H9 (cell line): Measurements from ENCODE around the gene MUS81. TPM values are rescaled to one million over a fixed set of nuclear protein-coding genes. Genes with fewer than 3 reads are reported as not detected.

Source experiments
- DNase-seq: peaks from one replicate; pipeline ENCODE4 v3.0.0-alpha.2; 2017
- H2AFZ ChIP-seq: one replicate; pipeline ENCODE4 v1.6.1; 2013; ENCODE audit warnings: mild to moderate bottlenecking, low read length, control low read depth, moderate library complexity
- H2AK5ac ChIP-seq: 2 replicates; pipeline ENCODE4 v1.6.1; 2013; ENCODE audit warnings: low read length, control low read depth, mixed read lengths; ENCODE audit not compliant: insufficient read length
- H2BK120ac ChIP-seq: one replicate; pipeline ENCODE4 v1.6.1; 2013; ENCODE audit warnings: low read depth, mild to moderate bottlenecking, low read length, control low read depth, inconsistent platforms; ENCODE audit not compliant: poor library complexity, severe bottlenecking
- H2BK12ac ChIP-seq: 2 replicates; pipeline ENCODE4 v1.6.1; 2013; ENCODE audit warnings: low read length, control low read depth, mixed read lengths, low read depth; ENCODE audit not compliant: insufficient read length
- H2BK15ac ChIP-seq: 2 replicates; pipeline ENCODE4 v1.6.1; 2013; ENCODE audit warnings: low read depth, low read length, control low read depth
- H2BK20ac ChIP-seq: one replicate; pipeline ENCODE4 v1.6.1; 2013; ENCODE audit warnings: low read depth, mild to moderate bottlenecking, low read length, control low read depth, inconsistent platforms; ENCODE audit not compliant: poor library complexity, severe bottlenecking
- H2BK5ac ChIP-seq: 2 replicates; pipeline ENCODE4 v1.6.1; 2013; ENCODE audit warnings: low read length, control low read depth, mixed read lengths; ENCODE audit not compliant: insufficient read length
- H3K14ac ChIP-seq: 2 replicates; pipeline ENCODE4 v1.6.1; 2013; ENCODE audit warnings: low read length, control low read depth; ENCODE audit not compliant: insufficient read depth
- H3K18ac ChIP-seq: 2 replicates; pipeline ENCODE4 v1.6.1; 2013; ENCODE audit warnings: low read depth, mild to moderate bottlenecking, mixed read lengths, low read length, control low read depth; ENCODE audit not compliant: insufficient read length
- H3K23ac ChIP-seq: 2 replicates; pipeline ENCODE4 v1.6.1; 2013; ENCODE audit warnings: low read length, control low read depth, mixed read lengths, low read depth; ENCODE audit not compliant: insufficient read length
- H3K23me2 ChIP-seq: 2 replicates; pipeline ENCODE4 v1.6.1; 2013; ENCODE audit warnings: low read depth, mild to moderate bottlenecking, mixed read lengths, low read length, control low read depth; ENCODE audit not compliant: insufficient read length, poor library complexity, severe bottlenecking
- H3K27ac ChIP-seq: 2 replicates; pipeline ENCODE4 v1.5.1; 2013; ENCODE audit warnings: low read length, control low read depth, mixed read lengths, low read depth; ENCODE audit not compliant: insufficient read length
- H3K27me3 ChIP-seq: 2 replicates; pipeline ENCODE4 v1.6.1; 2013; ENCODE audit warnings: low read length, control low read depth, inconsistent platforms; ENCODE audit not compliant: insufficient read depth
- H3K4ac ChIP-seq: 2 replicates; pipeline ENCODE4 v1.6.1; 2013; ENCODE audit warnings: low read depth, mild to moderate bottlenecking, control low read depth, inconsistent platforms, low read length, moderate library complexity
- H3K4me1 ChIP-seq: 2 replicates; pipeline ENCODE4 v1.6.1; 2013; ENCODE audit warnings: low read length, control low read depth, inconsistent platforms; ENCODE audit not compliant: insufficient read depth
- H3K4me2 ChIP-seq: 2 replicates; pipeline ENCODE4 v1.6.1; 2013; ENCODE audit warnings: low read length, control low read depth, mixed read lengths; ENCODE audit not compliant: insufficient read length, insufficient read depth
- H3K56ac ChIP-seq: 2 replicates; pipeline ENCODE4 v1.6.1; 2013; ENCODE audit warnings: low read depth, mild to moderate bottlenecking, mixed read lengths, low read length, control low read depth; ENCODE audit not compliant: insufficient read length
- H3K79me1 ChIP-seq: 2 replicates; pipeline ENCODE4 v1.6.1; 2013; ENCODE audit warnings: low read depth, mild to moderate bottlenecking, moderate library complexity, low read length, control low read depth, inconsistent platforms; ENCODE audit not compliant: insufficient read depth, poor library complexity, severe bottlenecking
- H3K79me2 ChIP-seq: 2 replicates; pipeline ENCODE4 v1.6.1; 2013; ENCODE audit warnings: low read length, control low read depth, inconsistent platforms; ENCODE audit not compliant: insufficient read depth
- H3K9ac ChIP-seq: 2 replicates; pipeline ENCODE4 v1.6.1; 2013; ENCODE audit warnings: low read length, control low read depth, mixed read lengths; ENCODE audit not compliant: insufficient read length; ENCODE audit errors: extremely low read depth
- H3K9me3 ChIP-seq: one replicate; pipeline ENCODE4 v1.6.1; 2013; ENCODE audit warnings: low read depth, low read length, inconsistent platforms; ENCODE audit not compliant: control insufficient read depth
- H3T11ph ChIP-seq: one replicate; pipeline ENCODE4 v1.6.1; 2013; ENCODE audit warnings: mild to moderate bottlenecking, low read length, control low read depth, inconsistent platforms
- H4K20me1 ChIP-seq: one replicate; pipeline ENCODE4 v1.6.1; 2013; ENCODE audit not compliant: control insufficient read depth, insufficient read length, insufficient read depth
- H4K5ac ChIP-seq: 2 replicates; pipeline ENCODE4 v1.6.1; 2013; ENCODE audit warnings: low read depth, mild to moderate bottlenecking, mixed read lengths, low read length, control low read depth; ENCODE audit not compliant: insufficient read length
- H4K8ac ChIP-seq: replicated peaks from 2 replicates; pipeline ENCODE4 v1.6.1; 2013; ENCODE audit warnings: low read length, control low read depth, mixed read lengths, low read depth; ENCODE audit not compliant: insufficient read length
- H4K91ac ChIP-seq: 2 replicates; pipeline ENCODE4 v1.6.1; 2013; ENCODE audit warnings: low read depth, mild to moderate bottlenecking, moderate library complexity, mixed read lengths, low read length, control low read depth; ENCODE audit not compliant: insufficient read length
- H3K27ac Mint-ChIP-seq, 3 experiments: 2 replicates in 2 of 3; 3 replicates in 1 of 3; pipeline ENCODE4 v1.8.0; 2020 to 2021; ENCODE audit warnings: mixed read lengths in 3 of 3, mild to moderate bottlenecking in 1 of 3, moderate library complexity in 1 of 3
- H3K27me3 Mint-ChIP-seq: 2 replicates; pipeline ENCODE4 v1.8.0; 2021; ENCODE audit warnings: low read depth, mild to moderate bottlenecking, moderate library complexity, mixed read lengths
- H3K36me3 Mint-ChIP-seq, 3 experiments: 2 replicates in 2 of 3; 3 replicates in 1 of 3; pipeline ENCODE4 v1.8.0; 2020 to 2021; ENCODE audit warnings: low read depth in 3 of 3, mixed read lengths in 3 of 3; ENCODE audit not compliant: insufficient read depth in 1 of 3
- H3K4me1 Mint-ChIP-seq, 2 experiments: 2 replicates each; pipeline ENCODE4 v1.8.0; 2020; ENCODE audit warnings: mixed read lengths in 2 of 2
- H3K4me3 Mint-ChIP-seq, 2 experiments: 2 replicates in 1 of 2; 3 replicates in 1 of 2; pipeline ENCODE4 v1.8.0; 2020 to 2021; ENCODE audit warnings: mild to moderate bottlenecking in 2 of 2, mixed read lengths in 2 of 2, moderate library complexity in 1 of 2
- H3K9me3 Mint-ChIP-seq, 2 experiments: 2 replicates in 1 of 2; 3 replicates in 1 of 2; pipeline ENCODE4 v1.8.0; 2020; ENCODE audit warnings: mild to moderate bottlenecking in 2 of 2, mixed read lengths in 2 of 2, moderate library complexity in 1 of 2
- WGBS: extraction: QIAGEN DNeasy Blood & Tissue Kit; methylation state at CpG from one replicate; pipeline ENCODE4 v1.1.7; 2013; ENCODE audit warnings: missing lambda C conversion rate, low lambda C conversion rate, mixed read lengths; ENCODE audit not compliant: insufficient read length; ENCODE audit errors: extremely low coverage; 5-methylcytosine and 5-hydroxymethylcytosine counted together
- total RNA-seq: library from RNA; stranded (reverse); gene quantifications from 2 replicates; pipeline ENCODE4 v1.2.1, GENCODE V29; 2021
- TF ChIP-seq, protein P1 (sequence below): fragments of 200-600 bp; sonication (generic); conservative IDR thresholded peaks from 3 replicates; pipeline ENCODE4 v1.8.0; 2021; ENCODE audit warnings: antibody characterized with exemption, mild to moderate bottlenecking

The MUS81 gene
- total RNA-seq, 1 experiment from 2014 or later = 49.2 TPM

- no peak overlapping the region for H2BK5ac ChIP-seq
- H3T11ph ChIP-seq = no peak overlapping the region
- H2AK5ac ChIP-seq = no peak overlapping the region
- peak overlapping the region; percentile 64 for H3K18ac ChIP-seq
- Mint-ChIP-seq H3K4me3 (peak overlapping the region; percentile 78 to 93), H3K27me3 (no peaks in the 10 kb centered on the region), H3K36me3 (peaks cover 47 to 52% (median 51%) of the 10 kb centered on the region in 3 experiments), H3K4me1 (peaks cover 29 to 31% of the 10 kb centered on the region in 2 experiments), H3K27ac (peak overlapping the region; percentile 91 to 99 (median 97)), H3K9me3 (peaks cover 0 to 3% of the 10 kb centered on the region in 2 experiments; a peak in 2 of 5 replicates)
- peak overlapping the region; percentile 56 for H3K9ac ChIP-seq
- TF ChIP-seq, protein P1, sequence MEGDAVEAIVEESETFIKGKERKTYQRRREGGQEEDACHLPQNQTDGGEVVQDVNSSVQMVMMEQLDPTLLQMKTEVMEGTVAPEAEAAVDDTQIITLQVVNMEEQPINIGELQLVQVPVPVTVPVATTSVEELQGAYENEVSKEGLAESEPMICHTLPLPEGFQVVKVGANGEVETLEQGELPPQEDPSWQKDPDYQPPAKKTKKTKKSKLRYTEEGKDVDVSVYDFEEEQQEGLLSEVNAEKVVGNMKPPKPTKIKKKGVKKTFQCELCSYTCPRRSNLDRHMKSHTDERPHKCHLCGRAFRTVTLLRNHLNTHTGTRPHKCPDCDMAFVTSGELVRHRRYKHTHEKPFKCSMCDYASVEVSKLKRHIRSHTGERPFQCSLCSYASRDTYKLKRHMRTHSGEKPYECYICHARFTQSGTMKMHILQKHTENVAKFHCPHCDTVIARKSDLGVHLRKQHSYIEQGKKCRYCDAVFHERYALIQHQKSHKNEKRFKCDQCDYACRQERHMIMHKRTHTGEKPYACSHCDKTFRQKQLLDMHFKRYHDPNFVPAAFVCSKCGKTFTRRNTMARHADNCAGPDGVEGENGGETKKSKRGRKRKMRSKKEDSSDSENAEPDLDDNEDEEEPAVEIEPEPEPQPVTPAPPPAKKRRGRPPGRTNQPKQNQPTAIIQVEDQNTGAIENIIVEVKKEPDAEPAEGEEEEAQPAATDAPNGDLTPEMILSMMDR = no peak
- peaks cover 14% of the 10 kb centered on the region; the same call in 1 of the 2 replicates for H3K79me2 ChIP-seq
- peak overlapping the region; percentile 79 for H2BK120ac ChIP-seq
- H3K27me3 ChIP-seq = no peaks in the 10 kb centered on the region
- H4K91ac ChIP-seq = no peak overlapping the region
- no peak overlapping the region for H2BK12ac ChIP-seq
- no peaks in the 10 kb centered on the region for H3K4me1 ChIP-seq
- no peak overlapping the region; the same call in 1 of the 2 replicates for H3K4ac ChIP-seq
- H4K20me1 ChIP-seq = peaks cover 2% of the 10 kb centered on the region
- H4K5ac ChIP-seq = no peak overlapping the region
- WGBS = no CpG with 5 or more reads among the region's 10 CpGs
- H3K4me2 ChIP-seq = peak overlapping the region; percentile 92
- no peak overlapping the region for H4K8ac ChIP-seq
- H3K23me2 ChIP-seq = peaks cover 25% of the 10 kb centered on the region
- peak overlapping the region; percentile 68; the same call in 1 of the 2 replicates for H3K14ac ChIP-seq
- H3K23ac ChIP-seq = no peak overlapping the region
- peak overlapping the region; percentile 54 for H3K27ac ChIP-seq
- no peak overlapping the region for H2BK15ac ChIP-seq
- H3K79me1 ChIP-seq = peaks cover 3% of the 10 kb centered on the region
- no peak overlapping the region for H3K56ac ChIP-seq
- no peaks in the 10 kb centered on the region for H3K9me3 ChIP-seq
- no peak overlapping the region for H2AFZ ChIP-seq
- no peak overlapping the region for H2BK20ac ChIP-seq
- no peak for DNase-seq
Observed at GRCh38 chr11:65858681-65859087, 1.5 kb upstream of the MUS81 start.
